ENCODE measurements around the gene ZDHHC1.

ZDHHC1 gene

GRCh38 chr16:67350324-67350723, 66.0 kb downstream of the ZDHHC1 start:
- no peak for DNase-seq

GRCh38 chr16:67349172-67349571, 67.1 kb downstream of the ZDHHC1 start:
- DNase-seq, result peak; percentile 10

- no peak for DNase-seq
Observed at GRCh38 chr16:67346341-67346740, 69.9 kb downstream of the ZDHHC1 start.

DNA sequence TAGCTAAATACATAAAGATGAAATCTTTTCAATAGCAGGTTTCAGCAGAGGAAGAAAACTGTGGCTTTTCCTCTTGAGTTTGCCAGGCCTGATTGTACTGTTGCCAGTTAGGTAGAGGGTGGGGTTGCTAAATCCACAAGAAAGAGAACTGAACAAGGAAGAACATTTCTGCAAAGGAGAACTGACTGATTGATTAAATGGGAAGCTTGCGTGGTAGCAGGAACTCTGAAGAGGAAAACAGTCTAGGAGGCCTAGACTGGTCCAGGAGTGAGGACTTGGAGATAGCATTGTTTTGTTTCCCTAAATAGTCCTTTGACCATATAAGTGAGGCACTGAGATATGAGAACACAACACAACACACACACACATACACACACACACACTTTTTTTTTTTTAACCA, 70.9 kb downstream of the ZDHHC1 start:
- no peak for DNase-seq

All from NCI-H226 (cell line).